Naive B cell (primary cell): ENCODE results near the gene OPALIN. TPM values are rescaled to one million over a fixed set of nuclear protein-coding genes. Genes with fewer than 3 reads are reported as not detected.

Experiments used
- ATAC-seq, 2 donors: fragments of 150-1000 bp; cut with Tn5 transposase; 2 replicates each; pipeline ENCODE4 v1.10.0; 2021; ENCODE audit warnings: low read depth in 2 of 2, mild to moderate bottlenecking in 2 of 2, moderate library complexity in 2 of 2
- DNase-seq: peaks from one replicate; pipeline ENCODE4 v3.0.0; 2022
- H3K27ac Mint-ChIP-seq, 6 donors: one replicate each; pipeline ENCODE4 v1.8.0; 2020 to 2022; ENCODE audit warnings: mild to moderate bottlenecking in 6 of 6, mixed read lengths in 6 of 6, moderate library complexity in 5 of 6, inconsistent platforms in 2 of 6
- H3K27me3 Mint-ChIP-seq, 3 donors: one replicate each; pipeline ENCODE4 v1.8.0; 2021 to 2022; ENCODE audit warnings: mixed read lengths in 3 of 3, mild to moderate bottlenecking in 1 of 3
- H3K36me3 Mint-ChIP-seq, 2 donors: one replicate each; pipeline ENCODE4 v1.8.0; 2020 to 2022; ENCODE audit warnings: mixed read lengths in 2 of 2, inconsistent platforms in 1 of 2, mild to moderate bottlenecking in 1 of 2
- H3K4me1 Mint-ChIP-seq, 3 donors: one replicate each; pipeline ENCODE4 v1.8.0; 2020 to 2022; ENCODE audit warnings: mixed read lengths in 3 of 3, inconsistent platforms in 1 of 3, mild to moderate bottlenecking in 1 of 3, moderate library complexity in 1 of 3
- H3K4me3 Mint-ChIP-seq, 8 donors: one replicate each; pipeline ENCODE4 v1.8.0; 2020 to 2022; ENCODE audit warnings: mild to moderate bottlenecking in 8 of 8, mixed read lengths in 8 of 8, moderate library complexity in 8 of 8, inconsistent platforms in 2 of 8
- H3K9me3 Mint-ChIP-seq, 7 donors: one replicate each; pipeline ENCODE4 v1.8.0; 2020 to 2022; ENCODE audit warnings: mixed read lengths in 7 of 7, mild to moderate bottlenecking in 5 of 7, inconsistent platforms in 2 of 7, moderate library complexity in 1 of 7
- polyA plus RNA-seq, 6 donors: library from polyadenylated mRNA; unstranded; fragments of 300-500 nt; fragmentation: Illumina TruSeq; gene quantifications; one replicate each; pipeline ENCODE4 v1.2.3, GENCODE V29; 2021; ENCODE audit warnings: low read depth in 6 of 6

OPALIN gene
- polyA plus RNA-seq, 6 donors from 2014 or later, result not detected

DNA sequence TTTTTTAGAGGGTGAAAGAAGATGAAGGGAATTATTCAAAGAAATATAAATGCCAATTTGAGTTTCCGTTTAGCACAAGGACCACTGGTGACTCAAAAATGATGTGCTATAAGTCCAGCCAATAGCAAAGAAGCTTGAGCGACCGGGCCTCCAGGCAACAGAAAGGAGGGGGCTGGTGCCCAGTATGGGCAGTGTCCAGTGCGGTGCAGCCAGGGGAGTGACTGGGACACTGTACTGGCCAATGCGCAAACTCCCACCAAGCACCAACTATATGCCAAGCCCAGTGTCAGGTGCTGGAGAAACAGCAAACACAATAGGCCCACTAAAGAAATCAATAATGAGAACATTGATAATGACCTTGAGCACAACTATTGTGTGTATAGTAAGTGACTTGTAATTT is 10.2 kb upstream of the OPALIN start:
- peaks cover 0 to 9% (median 7%) of the 10 kb centered on the region in 3 donors for H3K27me3 Mint-ChIP-seq
- DNase-seq, result no peak
- no peaks in the 10 kb centered on the region for H3K9me3 Mint-ChIP-seq
- H3K4me3 Mint-ChIP-seq, result peak overlapping the region in 1 of 8 donors; percentile 51
- H3K27ac Mint-ChIP-seq, result no peak overlapping the region
- H3K4me1 Mint-ChIP-seq, result peaks cover 0 to 4% (median 0%) of the 10 kb centered on the region in 3 donors
- H3K36me3 Mint-ChIP-seq, result no peaks in the 10 kb centered on the region
- ATAC-seq, result no peak

DNA sequence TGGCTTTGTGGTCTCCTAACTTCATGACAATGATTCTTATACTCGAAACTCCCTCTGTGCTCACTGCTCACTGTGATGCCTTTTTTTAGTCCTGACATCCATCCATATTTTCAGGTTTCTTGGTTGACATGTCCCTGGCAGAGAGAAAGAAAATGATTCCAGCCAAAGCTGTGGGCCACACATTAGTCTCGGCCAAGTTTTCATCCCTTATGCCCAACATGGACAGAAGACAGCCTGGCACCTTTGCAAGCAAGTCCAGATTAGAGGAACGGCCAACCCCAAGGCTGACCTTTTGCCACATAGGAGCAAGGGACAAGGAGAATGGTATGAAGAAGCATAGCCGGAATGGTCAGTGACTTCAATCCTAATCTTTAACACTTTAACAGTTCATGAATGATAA is 8.7 kb upstream of the OPALIN start:
- Mint-ChIP-seq H3K27me3 (no peaks in the 10 kb centered on the region), H3K36me3 (no peaks in the 10 kb centered on the region), H3K27ac (no peak overlapping the region), H3K4me1 (peaks cover 0 to 4% (median 0%) of the 10 kb centered on the region in 3 donors), H3K9me3 (no peaks in the 10 kb centered on the region), H3K4me3 (no peak overlapping the region)
- DNase-seq (no peak), ATAC-seq (no peak)

DNA sequence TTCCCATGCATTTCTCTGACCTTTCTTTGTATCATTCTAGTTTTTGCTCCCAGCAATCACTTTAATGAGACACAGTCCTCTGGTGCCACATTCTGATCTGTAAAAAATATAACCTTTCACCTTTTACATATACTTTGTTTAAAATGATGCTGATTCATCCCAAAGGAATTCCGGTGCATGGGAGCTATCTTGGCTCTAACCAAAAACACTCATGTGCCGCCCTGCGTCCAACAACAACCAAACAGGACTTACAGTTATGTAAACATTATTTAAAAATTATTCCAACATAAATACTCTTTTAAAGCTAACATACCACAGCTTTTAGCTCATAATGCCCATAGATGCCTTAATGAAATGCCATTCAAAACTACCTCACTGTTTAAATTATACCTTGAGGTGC is 7.7 kb upstream of the OPALIN start:
- peaks cover 0 to 2% (median 0%) of the 10 kb centered on the region in 7 donors for H3K9me3 Mint-ChIP-seq
- no peaks in the 10 kb centered on the region for H3K36me3 Mint-ChIP-seq
- DNase-seq (no peak), ATAC-seq (no peak)
- peaks cover 0 to 4% (median 0%) of the 10 kb centered on the region in 3 donors for H3K4me1 Mint-ChIP-seq
- no peaks in the 10 kb centered on the region for H3K27me3 Mint-ChIP-seq
- no peak overlapping the region for H3K4me3 Mint-ChIP-seq
- H3K27ac Mint-ChIP-seq, result no peak overlapping the region

DNA sequence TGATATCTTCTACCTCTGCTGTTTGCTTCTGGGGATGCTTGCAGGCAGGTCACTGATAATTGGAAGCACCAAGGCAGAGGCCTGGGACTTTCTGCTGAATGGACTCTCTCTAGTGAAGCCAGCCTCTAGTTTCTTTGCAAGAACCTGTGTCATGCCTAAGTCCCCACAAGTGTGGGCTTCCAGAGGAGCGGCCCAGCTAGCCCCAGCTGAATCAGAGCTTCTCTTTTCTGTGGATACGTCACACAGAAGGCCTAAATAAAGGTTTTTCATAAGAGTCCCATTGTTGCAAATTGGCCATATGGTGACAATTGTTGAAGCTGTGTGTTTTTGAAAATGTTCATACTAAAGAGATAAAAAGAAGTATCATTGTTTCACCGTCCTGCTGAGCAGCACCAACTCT is 6.8 kb upstream of the OPALIN start:
- no peaks in the 10 kb centered on the region for H3K36me3 Mint-ChIP-seq
- H3K9me3 Mint-ChIP-seq, result peaks cover 0 to 2% (median 0%) of the 10 kb centered on the region in 7 donors
- no peak overlapping the region for H3K4me3 Mint-ChIP-seq

DNA sequence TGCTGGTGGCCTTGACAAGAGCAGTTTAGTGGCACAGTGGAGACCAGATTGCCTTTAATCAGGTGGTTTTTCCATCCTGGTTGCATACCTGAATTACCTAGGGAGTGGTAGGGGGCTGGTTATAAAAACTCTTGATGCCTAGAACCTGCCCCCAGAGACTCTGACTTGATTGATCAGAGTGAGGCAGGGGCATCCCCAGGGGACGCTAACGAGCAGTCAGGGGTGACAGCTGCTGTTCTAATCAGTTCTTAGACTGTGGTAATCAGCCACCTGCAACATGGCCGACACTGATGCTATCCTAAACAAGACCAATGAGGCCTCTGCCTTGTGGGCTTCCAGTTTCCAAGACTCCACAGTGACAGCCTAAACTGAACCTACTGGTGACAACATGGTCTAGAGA is 2.0 kb upstream of the OPALIN start:
- Mint-ChIP-seq H3K4me1 (peaks cover 0 to 7% (median 2%) of the 10 kb centered on the region in 3 donors), H3K9me3 (peaks cover 0 to 2% (median 0%) of the 10 kb centered on the region in 7 donors), H3K36me3 (no peaks in the 10 kb centered on the region), H3K27ac (no peak overlapping the region), H3K4me3 (no peak overlapping the region), H3K27me3 (peaks cover 0 to 24% (median 4%) of the 10 kb centered on the region in 3 donors)
- no peak for ATAC-seq
- DNase-seq, result no peak

More for the DNA sequence above, 6.8 kb upstream of the OPALIN start:
- ATAC-seq, result no peak
- no peak for DNase-seq
- Mint-ChIP-seq H3K27me3 (no peaks in the 10 kb centered on the region), H3K27ac (no peak overlapping the region), H3K4me1 (peaks cover 0 to 2% (median under 1%) of the 10 kb centered on the region in 3 donors)

DNA sequence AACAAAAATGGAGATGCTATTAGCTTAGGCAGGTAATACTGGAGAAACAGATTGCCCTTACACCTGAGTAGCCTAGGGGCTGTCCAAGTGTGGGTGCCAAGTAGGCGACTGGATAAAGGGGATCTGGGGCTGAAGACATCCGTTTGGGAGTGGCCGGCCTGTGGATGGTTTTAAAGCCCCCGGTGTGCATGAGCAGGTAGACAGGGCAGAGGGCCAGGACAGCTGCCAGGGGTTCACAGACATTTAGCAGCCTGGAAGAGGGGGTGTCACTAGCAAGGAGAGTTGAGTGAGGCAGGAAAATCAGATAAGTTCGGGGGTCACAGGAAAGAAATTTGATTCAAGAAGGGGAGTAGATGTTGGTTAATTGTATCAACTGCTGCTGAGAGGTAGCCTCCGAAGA is 1.5 kb upstream of the OPALIN start:
- H3K9me3 Mint-ChIP-seq, result peaks cover 0 to 2% (median 0%) of the 10 kb centered on the region in 7 donors
- H3K36me3 Mint-ChIP-seq, result no peaks in the 10 kb centered on the region
- peaks cover 0 to 25% (median 7%) of the 10 kb centered on the region in 3 donors for H3K27me3 Mint-ChIP-seq
- DNase-seq (no peak), ATAC-seq (no peak)
- no peak overlapping the region for H3K4me3 Mint-ChIP-seq
- peak overlapping the region in 1 of 6 donors; percentile 83 for H3K27ac Mint-ChIP-seq
- peaks cover 0 to 7% (median 2%) of the 10 kb centered on the region in 3 donors for H3K4me1 Mint-ChIP-seq

DNA sequence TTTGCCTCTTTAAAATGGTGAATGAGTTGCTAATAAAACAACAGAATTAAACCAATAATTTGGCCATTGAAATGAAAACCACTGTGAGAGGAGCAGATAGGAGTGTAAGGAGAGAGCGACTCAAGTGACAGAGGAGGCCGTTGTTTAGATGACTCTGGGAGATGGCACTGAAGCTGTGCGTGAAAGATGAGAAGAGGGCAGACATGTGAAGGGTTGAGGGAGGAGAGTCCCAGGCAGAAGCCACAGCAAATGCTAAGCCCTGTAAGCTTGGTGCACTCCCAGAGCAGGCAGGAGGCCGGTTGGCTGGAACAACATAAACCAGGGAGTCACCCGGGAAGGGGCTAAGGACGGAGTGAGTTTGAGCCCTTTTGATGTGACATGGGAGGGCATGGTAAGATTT is 814 bp upstream of the OPALIN start:
- no peak overlapping the region for H3K27ac Mint-ChIP-seq
- DNase-seq (no peak), ATAC-seq (no peak)
- H3K36me3 Mint-ChIP-seq, result no peaks in the 10 kb centered on the region
- no peak overlapping the region for H3K4me3 Mint-ChIP-seq
- H3K9me3 Mint-ChIP-seq, result peaks cover 0 to 2% (median 0%) of the 10 kb centered on the region in 7 donors
- peaks cover 0 to 25% (median 10%) of the 10 kb centered on the region in 3 donors for H3K27me3 Mint-ChIP-seq
- H3K4me1 Mint-ChIP-seq, result peaks cover 0 to 7% (median 2%) of the 10 kb centered on the region in 3 donors

GRCh38 chr10:96357038-96357620 is 1.7 kb downstream of the OPALIN start:
- no peak overlapping the region for H3K27ac Mint-ChIP-seq
- ATAC-seq (no peak), DNase-seq (no peak)
- peaks cover 0 to 7% (median 2%) of the 10 kb centered on the region in 3 donors for H3K4me1 Mint-ChIP-seq
- H3K27me3 Mint-ChIP-seq, result peaks cover 4 to 25% (median 10%) of the 10 kb centered on the region in 3 donors
- no peaks in the 10 kb centered on the region for H3K36me3 Mint-ChIP-seq
- H3K9me3 Mint-ChIP-seq, result peaks cover 0 to 2% (median 0%) of the 10 kb centered on the region in 7 donors
- no peak overlapping the region for H3K4me3 Mint-ChIP-seq

DNA sequence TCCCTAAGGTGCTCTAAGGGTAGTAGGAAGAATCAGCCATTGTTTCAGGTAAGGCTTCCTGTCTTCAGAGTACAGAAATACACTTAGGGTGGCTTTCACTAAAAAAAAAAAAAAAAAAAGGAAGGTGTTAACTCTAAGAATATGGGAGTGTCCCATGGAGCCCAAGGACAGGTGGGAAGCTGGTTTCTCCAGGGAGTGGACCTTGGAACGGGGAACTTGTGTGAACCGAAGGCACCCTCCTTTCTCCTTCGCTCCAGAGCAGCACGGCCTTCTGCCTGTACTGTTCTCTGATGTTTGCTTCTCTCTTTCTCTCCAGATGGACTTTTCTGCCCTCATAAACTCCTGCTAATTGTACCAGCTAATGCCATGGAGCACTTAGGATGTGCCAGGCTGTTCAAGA is 6.2 kb downstream of the OPALIN start:
- no peak for DNase-seq
- H3K36me3 Mint-ChIP-seq, result no peaks in the 10 kb centered on the region
- no peak for ATAC-seq
- H3K4me3 Mint-ChIP-seq, result no peak overlapping the region
- peaks cover 4 to 14% (median 10%) of the 10 kb centered on the region in 3 donors for H3K27me3 Mint-ChIP-seq
- no peaks in the 10 kb centered on the region for H3K4me1 Mint-ChIP-seq
- peak overlapping the region in 1 of 6 donors; percentile 54 for H3K27ac Mint-ChIP-seq
- H3K9me3 Mint-ChIP-seq, result no peaks in the 10 kb centered on the region

DNA sequence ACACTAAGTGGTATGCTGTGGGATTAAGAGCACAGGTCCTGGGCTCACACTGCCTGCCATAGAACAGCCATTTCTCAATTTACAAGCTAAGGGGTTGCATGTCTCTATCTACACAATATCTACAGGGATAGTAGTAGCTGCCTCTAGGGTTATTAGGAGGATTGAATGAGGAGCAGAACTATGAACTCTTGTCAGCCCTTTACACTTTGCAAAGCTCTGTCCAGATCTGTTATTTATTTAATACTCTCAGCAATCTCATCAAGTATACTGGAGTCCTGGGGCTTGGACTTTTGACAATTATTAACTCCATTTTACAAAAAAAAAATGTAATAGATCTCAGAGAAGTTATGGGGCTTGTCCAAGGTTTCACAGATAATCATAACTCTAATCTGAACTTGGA is 6.8 kb downstream of the OPALIN start:
- Mint-ChIP-seq H3K9me3 (peaks cover 0 to 4% (median 0%) of the 10 kb centered on the region in 7 donors), H3K27ac (peak overlapping the region in 1 of 6 donors; percentile 28), H3K27me3 (peaks cover 4 to 14% (median 10%) of the 10 kb centered on the region in 3 donors), H3K36me3 (no peaks in the 10 kb centered on the region), H3K4me3 (no peak overlapping the region), H3K4me1 (no peaks in the 10 kb centered on the region)
- ATAC-seq (no peak), DNase-seq (no peak)

GRCh38 chr10:96346295-96346694 is 12.5 kb downstream of the OPALIN start:
- no peak overlapping the region for H3K27ac Mint-ChIP-seq
- peaks cover 0 to 9% (median 6%) of the 10 kb centered on the region in 7 donors for H3K9me3 Mint-ChIP-seq
- H3K4me1 Mint-ChIP-seq, result peaks cover 9 to 15% (median 13%) of the 10 kb centered on the region in 3 donors
- ATAC-seq, result no peak
- H3K27me3 Mint-ChIP-seq, result peaks cover 0 to 7% (median 4%) of the 10 kb centered on the region in 3 donors
- no peak overlapping the region for H3K4me3 Mint-ChIP-seq
- no peaks in the 10 kb centered on the region for H3K36me3 Mint-ChIP-seq
- no peak for DNase-seq

DNA sequence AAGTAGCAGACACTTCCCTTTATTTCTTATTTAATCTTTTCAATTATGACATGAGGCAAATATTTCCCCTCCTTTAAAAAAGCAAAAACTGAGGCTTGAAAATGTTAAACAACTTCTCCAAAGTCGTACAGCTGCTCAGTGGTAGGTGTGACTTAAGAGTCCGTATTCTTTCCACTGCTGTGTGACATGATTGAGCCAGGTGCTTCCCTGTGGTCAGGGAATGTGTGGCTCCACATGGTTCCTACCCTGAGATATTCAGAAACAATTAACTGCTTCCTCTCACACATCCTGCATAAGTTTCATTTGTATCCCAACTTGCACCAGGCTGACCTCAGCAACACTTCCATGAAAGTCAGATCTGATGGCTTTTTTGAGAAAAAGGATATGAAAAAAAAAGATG is 13.6 kb downstream of the OPALIN start:
- DNase-seq (no peak), ATAC-seq (no peak)
- Mint-ChIP-seq H3K4me3 (no peak overlapping the region), H3K36me3 (no peaks in the 10 kb centered on the region), H3K27ac (no peak overlapping the region), H3K4me1 (peaks cover 9 to 15% (median 13%) of the 10 kb centered on the region in 3 donors), H3K27me3 (peaks cover 0 to 7% (median 4%) of the 10 kb centered on the region in 3 donors), H3K9me3 (peaks cover 0 to 9% (median 6%) of the 10 kb centered on the region in 7 donors)

- ATAC-seq (peak; percentile 55 to 81), DNase-seq (peak; percentile 5)
- Mint-ChIP-seq H3K4me3 (no peak overlapping the region), H3K27ac (peak overlapping the region in 2 of 6 donors; percentile 2 to 54), H3K27me3 (peaks cover 0 to 7% (median 4%) of the 10 kb centered on the region in 3 donors), H3K4me1 (peaks cover 9 to 15% (median 13%) of the 10 kb centered on the region in 3 donors), H3K9me3 (peaks cover 0 to 9% (median 6%) of the 10 kb centered on the region in 7 donors), H3K36me3 (no peaks in the 10 kb centered on the region)
Measured at GRCh38 chr10:96344178-96344577, 14.6 kb downstream of the OPALIN start.

- H3K27ac Mint-ChIP-seq, result peak overlapping the region in 1 of 6 donors; percentile 50
- H3K4me3 Mint-ChIP-seq, result no peak overlapping the region
- peaks cover 9 to 15% (median 13%) of the 10 kb centered on the region in 3 donors for H3K4me1 Mint-ChIP-seq
- peaks cover 0 to 9% (median 6%) of the 10 kb centered on the region in 7 donors for H3K9me3 Mint-ChIP-seq
- no peaks in the 10 kb centered on the region for H3K36me3 Mint-ChIP-seq
- DNase-seq (no peak), ATAC-seq (no peak)
- H3K27me3 Mint-ChIP-seq, result peaks cover 0 to 7% (median 4%) of the 10 kb centered on the region in 3 donors
Measured at GRCh38 chr10:96342402-96342801, 16.4 kb downstream of the OPALIN start.
